Activated CD8-positive, alpha-beta memory T cell treated with anti-CD3 and anti-CD28 coated beads, Interleukin-2, amount 50 U/mL, for 1 hour (primary cell): ENCODE data around the gene ZNF334.

Experiments
- DNase-seq: peaks from one replicate; pipeline ENCODE4 v3.0.0-alpha.2; 2020; ENCODE audit errors: extremely low read depth

ZNF334 gene

DNA sequence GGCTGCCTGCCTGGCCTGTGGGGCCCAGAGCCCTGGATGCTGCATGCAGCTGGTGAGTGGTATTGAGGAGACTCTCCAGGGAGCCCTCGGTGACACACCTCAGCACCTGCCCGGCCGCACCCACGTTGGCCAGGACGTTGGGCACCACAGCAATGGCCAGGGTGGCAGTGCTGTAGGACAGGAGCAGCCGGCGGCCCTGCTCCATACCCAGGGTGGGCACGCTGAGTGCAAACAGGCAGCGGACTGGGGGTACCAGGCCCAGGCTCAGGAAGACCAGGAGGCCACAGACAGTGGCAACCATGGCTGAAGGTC is 32.4 kb upstream of the ZNF334 start:
- DNase-seq: no peak

DNA sequence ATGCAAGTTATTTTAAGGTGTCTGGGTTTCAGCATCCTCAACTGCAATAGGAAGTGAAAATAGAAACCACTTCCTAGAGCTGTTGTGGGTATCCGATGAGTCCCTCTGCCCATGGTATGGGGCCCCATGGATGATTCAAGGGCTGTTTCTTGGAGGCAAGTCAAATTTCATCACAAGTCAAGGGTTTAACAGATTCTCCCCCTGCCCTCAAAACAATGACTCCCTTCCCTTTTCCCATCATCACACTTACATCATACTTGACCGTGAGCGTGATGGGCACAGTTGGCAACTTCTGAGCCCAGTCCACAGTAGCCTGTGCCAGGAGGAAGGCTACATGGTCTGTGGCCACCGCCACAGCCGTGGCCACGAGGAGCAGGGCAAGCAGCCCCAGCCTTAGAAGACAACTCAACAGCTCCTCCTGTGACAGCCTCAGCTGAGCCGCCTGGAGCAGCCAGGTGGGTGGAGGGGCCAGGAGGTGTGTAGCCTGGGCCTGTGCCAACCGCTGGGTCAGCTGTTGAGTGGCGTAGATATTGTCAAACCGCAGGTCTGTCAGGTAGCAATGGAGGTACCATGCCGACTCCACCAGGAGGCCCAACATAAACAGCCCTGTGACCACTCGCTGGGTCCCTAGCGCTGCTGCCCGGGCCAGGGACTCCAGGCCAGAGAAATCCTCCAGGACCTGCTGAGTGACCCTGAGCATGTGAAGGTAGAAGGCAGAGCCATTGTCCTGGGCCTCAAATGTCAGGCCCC is 31.9 kb upstream of the ZNF334 start:
- DNase-seq: no peak

DNA sequence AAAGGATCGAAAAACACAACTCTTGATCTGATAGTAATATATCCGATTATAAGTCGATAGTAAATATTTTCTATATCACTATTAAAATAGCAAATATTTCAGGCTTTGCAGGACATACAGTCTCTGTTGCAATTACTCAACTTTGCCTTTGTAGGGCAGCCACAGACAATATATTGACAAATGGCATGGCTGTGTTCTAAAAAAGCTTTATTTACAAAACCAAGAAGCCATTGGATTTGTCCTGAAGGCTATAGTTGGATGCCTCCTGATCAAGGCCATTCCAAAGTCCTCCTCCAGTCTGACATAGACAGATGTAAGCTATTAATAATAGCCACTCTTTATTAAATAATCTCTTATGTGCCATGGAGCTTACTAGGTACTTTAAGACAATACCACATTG is 31.2 kb upstream of the ZNF334 start:
- DNase-seq: no peak

DNA sequence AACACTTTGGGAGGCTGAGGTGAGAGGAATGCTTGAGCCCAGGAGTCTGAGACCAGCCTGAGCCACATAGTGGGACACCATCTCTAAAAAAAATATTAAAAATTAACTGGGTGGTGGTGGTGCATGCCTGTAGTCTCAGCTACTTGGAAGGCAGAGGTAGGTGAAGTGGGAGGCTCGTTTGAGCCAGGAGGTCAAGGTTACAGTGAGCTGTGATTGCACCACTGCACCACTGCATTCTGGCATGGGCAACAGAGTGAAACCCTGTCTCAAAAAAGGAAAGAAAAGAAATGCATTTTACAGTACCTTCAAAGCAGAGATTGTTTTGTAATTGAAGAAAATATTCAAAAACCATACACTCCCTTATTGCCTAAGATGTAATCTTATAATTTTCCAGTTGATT is 30.6 kb upstream of the ZNF334 start:
- no peak for DNase-seq

DNA sequence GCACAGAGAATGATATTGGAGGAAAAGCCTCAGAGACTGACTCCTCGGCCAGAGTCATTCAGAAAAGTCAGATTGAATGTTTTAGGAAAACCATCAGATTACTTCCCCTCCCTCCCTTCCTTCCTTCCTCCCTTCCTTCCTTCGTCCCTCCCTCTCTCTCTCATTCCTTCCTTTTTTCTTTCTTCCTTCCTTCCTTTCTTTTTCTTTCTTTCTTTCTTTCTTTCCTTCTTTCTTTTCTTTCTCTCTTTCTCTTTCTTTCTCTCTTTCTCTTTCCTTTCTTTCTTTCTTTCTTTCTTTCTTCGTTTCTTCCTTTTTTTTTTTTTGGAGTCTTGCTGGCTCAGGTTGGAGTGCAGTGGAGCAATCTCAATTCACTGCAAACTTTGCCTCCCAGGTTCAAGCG is 29.7 kb upstream of the ZNF334 start:
- no peak for DNase-seq

DNA sequence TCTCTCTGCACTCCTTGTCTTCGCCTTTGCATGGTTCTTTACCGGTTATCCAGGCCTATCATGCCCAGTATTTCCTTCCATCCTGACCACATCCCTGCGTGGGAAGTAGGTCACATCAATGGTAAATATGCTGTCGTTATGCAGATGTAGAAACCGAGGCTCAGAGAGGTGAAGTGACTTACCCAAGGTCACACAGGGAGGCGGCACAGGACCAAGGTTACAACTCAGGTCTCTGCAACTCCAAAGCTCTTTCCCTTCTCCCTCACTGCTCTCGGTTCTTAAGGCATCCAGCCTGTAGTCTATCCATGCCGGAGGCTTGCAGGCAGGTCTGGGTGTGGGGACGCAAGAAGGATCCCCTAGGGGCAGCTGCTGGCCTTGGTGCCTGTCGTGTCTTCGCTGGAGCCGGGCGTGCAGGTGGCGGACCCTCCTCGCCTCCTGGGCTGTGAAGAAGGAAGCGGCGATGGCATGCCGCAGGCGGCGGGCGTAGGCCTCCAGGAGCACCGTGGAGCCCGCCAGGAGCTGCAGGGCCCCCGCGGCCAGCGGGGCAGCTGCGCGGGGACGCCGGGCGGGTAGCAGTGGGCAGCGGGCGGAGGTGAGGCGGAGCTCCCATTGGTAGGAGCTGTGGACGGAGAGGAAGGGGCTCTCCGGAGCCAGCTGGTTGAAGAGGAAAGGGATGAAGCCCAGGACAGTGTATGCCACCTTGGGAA is 28.0 kb upstream of the ZNF334 start:
- no peak for DNase-seq

DNA sequence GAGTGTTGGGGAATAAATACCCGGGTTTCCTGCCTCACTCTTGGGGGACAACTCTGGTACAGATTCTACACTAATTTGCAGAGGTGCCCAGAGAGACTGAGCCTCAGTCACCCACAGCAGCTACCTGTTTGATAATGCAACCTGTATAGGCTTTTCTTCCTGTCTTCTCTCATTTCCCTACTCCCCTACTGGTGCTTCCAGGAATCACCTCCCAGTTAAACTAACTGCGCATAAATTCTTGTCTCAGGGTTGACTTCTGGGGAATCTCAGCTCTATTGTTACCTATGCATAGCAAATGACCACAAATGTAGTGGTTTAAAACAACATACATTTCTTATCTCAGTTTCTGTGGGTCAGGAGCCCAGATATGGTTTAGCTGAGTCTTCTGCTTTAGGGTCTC is 25.8 kb upstream of the ZNF334 start:
- no peak for DNase-seq

DNA sequence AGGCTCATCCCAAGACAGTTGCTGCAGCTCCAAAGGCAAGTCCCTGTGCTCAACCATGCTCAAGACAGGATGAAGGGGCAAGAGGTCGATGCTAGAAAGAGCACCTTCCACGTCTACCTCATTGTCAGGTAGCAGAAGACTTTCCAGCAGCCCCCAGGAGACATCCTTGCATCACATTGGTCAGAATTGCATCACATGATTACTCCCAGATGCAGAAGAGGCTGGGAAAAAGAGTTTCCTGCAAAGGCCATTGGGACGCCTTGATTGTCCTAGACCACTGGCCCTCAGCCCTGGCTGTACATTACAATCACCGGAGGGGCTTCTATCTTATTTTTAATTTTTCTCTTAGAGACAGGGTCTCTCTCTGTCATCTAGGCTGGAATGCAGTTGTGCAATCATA is 17.3 kb upstream of the ZNF334 start:
- no peak for DNase-seq

DNA sequence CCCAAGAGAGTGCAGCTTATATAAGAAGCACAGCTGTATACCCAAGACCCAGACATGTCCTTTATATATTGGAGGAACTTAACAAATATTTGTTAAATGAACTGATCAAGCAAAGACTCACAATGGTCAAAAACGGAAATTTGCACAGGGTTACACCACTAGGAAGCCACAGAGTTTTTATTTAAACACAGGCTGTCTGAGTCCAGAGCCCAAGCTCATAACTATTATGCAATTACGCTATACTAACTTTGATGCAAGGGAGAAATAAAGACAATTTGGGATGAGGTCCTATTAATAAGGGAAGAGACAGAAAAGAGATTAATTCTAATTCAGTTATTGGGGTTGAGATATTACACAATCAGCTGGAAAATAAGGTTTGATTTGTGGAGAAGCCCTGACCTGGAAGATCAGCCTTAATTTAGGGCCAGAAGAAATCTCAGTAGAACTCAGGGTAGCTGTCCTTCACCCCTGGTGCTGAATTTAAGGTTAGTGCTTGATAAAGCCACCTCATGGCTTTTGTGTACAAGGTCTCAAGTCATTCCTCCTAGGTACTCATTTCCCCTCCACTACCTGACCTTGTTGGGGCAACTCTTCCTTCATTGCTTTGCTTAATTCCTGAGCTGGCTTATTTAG is 10.5 kb upstream of the ZNF334 start:
- DNase-seq: no peak

DNA sequence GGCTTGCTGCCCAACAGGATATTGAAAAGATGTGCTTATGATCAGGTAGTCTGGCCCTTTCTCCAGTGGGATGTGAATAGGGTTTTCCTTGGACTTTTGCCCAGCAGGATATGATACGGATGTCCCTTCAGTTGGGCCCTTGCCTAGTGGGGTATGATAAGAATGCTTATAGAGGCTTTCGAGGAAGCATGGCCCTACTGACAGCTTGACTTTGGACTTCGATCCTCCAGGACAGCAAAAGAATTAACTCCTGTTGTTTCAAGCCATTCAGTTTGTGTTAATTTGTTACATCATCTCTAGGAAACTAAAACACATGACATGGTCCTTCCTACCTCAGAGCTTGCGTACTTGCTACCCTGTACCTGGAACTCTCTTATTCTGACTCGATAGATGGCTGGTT is 9.7 kb upstream of the ZNF334 start:
- DNase-seq: no peak

DNA sequence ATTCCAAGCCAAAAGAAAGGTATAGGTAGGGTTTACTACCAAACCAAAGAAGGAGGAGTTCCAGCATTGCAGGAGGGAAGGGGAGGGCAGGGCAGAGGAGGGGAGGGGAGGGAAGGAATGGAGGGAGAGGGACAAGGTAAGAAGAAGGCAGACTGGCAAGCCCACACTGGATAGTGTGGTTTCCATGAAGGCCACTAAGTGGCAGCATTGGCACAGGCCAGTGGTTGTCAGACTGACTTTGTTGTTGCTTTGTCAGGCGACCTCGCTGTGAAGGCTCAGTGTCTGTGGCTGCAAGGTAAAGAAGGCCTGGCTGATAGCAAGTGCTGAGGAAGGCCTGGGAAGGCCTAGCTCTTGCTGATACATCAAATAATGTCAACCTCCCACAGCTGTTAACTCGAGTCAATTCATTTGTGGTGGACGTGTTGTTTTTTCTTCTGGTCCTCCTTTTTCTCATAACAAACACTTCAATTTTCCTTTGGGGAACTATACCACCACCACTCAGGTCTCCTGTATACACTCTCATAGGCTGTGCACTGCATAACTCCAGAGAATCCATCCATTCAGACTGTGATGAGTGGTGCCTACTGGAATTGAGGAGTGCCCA is 7.7 kb upstream of the ZNF334 start:
- no peak for DNase-seq

DNA sequence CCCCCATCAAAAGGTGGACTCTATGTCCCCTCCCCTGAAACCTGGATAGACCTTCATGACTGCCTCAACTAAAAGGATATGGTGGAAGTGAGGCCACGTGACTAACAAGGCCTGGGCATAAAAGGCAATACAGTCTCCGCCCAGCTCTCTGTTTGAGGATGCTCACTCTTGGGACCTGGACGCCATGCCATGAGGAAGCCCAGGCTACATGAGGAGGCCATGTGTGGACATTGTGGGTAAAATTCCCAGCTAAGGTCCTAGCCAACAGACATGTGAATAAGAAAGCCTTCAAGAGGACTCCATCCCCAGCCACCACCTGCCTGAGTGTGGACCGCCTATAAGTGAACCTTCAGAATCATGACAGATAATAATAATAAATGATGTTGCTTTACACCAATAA is 7.2 kb upstream of the ZNF334 start:
- DNase-seq: no peak

DNA sequence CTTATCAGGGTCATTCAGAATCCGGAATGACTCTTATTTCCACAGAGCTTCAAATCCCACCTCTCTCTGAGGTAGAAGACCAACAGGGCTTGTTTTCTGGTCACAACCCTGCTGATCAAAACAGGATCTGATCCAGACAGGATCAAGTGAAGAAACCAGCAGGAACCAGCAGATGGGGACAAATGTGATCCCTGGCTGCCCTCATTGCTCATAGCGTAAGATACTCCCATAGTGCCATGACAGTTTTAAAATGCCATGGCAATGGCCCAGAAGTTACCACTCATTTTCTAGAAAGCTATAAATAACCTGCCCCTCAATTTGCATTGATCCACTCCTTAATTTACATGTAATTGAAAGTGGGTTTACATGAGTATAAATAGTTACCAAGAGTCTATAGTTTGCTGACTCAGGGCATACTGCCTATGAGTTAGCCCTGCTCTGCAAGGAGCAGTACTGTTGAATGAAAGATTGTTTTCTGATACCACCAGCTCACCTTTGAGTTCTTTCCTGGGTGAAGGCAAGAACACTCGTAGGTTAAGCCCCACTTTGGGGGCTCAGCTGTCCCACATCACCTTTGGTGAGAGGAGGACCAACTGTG is 6.2 kb upstream of the ZNF334 start:
- no peak for DNase-seq

DNA sequence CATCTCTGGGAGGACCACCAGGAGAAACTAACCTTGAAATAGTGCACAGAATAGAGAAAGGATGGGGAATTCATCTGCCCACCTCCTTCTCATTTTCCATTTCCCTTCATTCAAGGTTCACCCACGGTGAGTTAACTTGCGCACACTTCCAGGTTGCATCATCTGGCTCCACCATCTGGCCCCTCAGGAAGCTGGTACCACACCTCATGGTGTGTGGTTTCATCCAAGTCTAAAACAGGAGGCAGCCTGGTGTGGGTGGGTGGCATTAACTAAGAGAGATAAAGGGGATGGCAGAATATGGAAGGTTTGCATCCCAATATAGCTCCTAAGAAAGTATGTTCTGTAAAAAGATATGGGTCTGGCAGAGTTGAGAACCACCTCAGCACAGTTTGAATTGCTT is 3.8 kb downstream of the ZNF334 start:
- DNase-seq: no peak

DNA sequence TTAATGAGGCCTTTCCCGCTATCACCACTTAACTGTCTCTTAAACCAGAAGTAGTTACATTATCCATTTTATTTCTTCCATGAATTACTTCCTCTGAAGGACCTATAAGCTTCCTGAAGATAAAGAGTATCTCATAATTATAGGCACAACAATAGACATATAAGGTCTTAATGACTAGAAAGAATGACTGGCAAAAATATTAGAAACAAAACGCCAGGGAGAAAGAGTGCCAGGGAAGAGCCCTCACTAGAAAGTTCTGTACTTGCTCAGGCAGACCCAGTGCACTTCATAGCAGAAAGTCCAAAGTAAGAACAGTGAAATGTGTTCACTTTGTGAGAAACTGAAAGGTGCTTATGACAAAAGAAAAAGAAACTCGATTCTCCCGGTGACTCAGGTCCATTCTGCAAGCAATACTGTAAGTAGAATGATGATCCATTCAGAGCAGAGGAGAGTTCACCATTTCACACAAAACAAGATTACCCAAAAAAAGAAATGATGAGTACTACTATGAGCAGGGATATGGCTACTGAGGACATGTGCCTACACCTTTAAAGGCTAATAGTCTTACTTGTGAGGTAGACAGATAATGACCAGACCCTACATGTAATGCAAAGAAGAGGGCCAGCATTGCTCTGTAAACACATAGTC is 5.5 kb downstream of the ZNF334 start:
- DNase-seq: no peak

DNA sequence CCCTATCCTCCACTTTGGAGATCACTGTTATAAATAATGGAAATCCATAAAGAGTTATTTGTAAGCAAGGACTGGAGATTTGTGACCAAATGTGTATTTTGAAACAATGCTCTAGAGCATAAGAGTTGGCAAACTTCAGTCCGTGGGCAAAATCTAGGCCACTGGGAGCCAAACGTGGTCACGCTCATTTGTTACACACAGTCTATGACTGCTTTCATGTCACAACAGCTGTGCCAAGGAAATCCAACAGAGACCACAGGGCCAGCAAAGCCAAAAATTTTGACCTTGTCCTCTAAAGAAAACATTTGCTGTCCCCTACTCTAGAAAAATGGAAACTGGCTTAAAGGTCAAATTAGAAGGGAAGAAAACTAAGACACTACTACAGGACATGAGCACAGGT is 7.9 kb downstream of the ZNF334 start:
- no peak for DNase-seq

DNA sequence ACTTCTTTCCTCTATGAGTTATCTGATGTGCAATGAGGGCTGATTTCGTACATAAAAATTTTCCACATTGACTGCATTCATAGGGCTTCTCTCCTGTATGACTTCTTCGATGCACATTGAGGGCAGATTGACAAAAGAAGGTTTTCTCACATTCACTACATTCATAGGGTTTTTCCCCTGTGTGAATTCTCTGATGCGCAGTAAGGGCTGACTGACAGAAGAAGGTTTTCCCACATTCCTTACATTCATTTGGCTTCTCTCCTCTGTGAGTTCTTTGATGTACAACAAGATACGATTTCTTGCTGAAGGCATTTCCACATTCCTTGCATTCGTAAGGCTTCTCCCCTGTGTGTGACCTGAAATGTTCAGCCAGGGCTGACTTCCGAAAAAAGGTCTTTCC is 11.4 kb downstream of the ZNF334 start:
- DNase-seq: no peak

DNA sequence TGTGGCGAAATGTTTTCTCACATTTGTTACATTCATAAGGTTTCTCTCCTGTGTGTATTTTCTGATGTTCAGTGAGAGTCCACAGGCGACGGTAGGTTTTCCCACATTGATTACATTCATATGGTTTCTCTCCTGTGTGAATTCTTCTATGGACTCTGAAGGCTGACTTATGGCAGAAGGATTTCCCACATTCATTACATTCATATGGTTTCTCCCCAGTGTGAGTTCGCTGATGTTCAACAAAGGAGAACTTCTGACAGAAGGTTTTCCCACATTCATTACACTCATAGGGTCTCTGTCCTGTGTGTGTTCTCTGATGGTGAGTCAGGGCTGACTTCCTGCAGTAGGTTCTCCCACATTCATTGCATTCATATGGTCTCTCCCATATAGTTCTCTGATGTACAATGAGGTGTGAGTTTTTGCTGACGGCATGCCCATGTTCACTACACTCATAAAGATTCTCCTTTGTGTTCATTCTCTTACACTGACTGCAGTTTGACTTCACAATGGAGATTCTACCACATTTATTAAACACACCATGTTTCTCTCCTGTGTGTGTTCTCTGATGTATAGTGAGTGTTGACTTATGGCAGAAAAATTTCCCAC is 11.9 kb downstream of the ZNF334 start:
- DNase-seq: no peak

DNA sequence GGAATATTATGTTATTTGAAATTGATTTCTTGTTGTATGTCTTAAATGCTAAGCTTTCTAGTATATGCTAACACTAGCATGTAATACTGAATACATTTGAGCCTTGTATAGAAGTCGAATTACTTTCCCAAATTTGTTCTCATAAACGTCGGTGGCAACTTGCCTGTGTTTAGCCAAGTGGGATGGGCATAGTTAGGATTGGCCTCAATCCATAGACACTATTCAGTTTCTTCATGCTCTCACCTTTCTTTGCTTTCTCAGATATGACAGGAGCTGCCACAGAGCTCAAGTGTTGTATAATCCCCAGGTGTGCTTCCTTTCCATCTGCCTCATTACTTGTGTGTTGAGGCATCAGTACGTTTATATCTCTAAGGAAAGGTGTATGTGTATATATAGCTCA is 19.3 kb downstream of the ZNF334 start:
- DNase-seq: no peak

DNA sequence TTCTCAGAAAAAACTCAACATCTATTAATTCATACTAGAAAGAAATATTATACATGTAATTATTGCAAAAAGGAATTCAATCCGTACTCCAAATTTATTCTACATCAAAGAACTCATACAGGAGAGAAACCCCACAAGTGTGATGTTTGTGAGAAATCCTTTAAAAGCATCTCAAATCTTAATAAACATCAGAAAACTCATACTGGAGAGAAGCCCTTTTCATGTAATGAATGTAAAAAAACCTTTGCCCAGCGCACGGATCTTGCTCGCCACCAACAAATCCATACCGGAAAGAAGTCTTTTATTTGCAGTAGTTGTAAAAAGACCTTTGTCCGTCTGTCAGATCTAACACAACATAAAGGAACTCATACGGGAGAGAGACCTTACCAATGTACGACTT is 22.0 kb downstream of the ZNF334 start:
- no peak for DNase-seq

DNA sequence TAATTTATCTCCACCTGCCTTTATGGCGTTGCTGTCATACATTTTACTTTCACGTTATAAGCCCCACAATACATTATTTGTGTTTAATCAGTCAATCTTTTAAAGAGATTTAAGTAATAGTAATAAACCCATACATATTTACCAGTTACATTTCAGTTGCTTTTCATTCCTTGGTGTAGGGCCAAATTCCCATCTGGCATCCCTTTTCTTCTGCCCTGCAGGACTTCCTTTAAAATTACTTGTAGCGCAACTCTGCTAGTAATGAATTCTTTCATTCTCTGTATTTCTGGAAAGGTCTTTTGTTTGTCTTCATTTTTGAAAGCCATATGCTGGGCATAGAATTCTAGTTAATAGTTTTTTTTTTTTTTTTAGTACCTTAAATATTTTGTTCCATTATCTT is 24.9 kb downstream of the ZNF334 start:
- no peak for DNase-seq

DNA sequence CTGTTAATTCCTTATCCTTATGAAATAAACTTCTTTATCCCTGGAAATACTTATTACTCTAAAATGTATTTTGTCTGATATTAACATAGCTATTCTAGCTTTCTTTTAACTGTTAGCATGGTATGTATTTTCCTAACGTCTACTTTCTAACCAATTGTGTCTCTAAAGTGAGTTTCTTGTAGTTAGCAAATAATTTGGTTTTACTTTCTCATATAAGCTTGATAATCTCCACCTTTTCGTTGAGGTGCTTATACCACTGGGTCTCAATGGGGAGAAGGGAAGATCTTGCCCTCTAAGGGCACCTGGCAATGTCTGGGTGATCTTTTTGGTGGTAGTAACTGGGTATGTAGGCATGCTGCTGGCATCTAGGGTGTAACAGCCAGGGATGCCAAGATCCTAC is 25.7 kb downstream of the ZNF334 start:
- DNase-seq: no peak
